A673 (cell line): ENCODE data around the gene LIN54. TPM values are rescaled to one million over a fixed set of nuclear protein-coding genes. Genes with fewer than 3 reads are reported as not detected.

Experiments used
- BruUV-seq: library from RNA; stranded (reverse); fragments of 400-500 nt; replicated peaks from 2 replicates; lab custom pipeline; 2021; lab: Mats Ljungman, UMichigan
- CTCF ChIA-PET: fragments of 300-600 bp; sonication (Branson Sonifier 250); formaldehyde crosslinking; loops from one replicate; lab custom pipeline; 2022; ENCODE audit warnings: antibody characterized with exemption; lab: Charles Lee
- POLR2A ChIA-PET: fragments of 300-600 bp; sonication (Branson Sonifier 250); formaldehyde crosslinking; loops from one replicate; lab custom pipeline; 2022; ENCODE audit warnings: antibody characterized with exemption; ENCODE audit not compliant: low non-redundant PET; lab: Charles Lee
- DNase-seq: peaks from one replicate; pipeline ENCODE4 v3.0.0-alpha.2; 2015; ENCODE audit warnings: low spot score
- H3K27ac ChIP-seq: fragments of 200-600 bp; sonication (generic); 2 replicates; pipeline ENCODE4 v1.5.1; 2016; ENCODE audit warnings: mixed run types, low read depth, mild to moderate bottlenecking, mixed read lengths, antibody characterized with exemption, low read length; ENCODE audit not compliant: poor library complexity, severe bottlenecking
- H3K27me3 ChIP-seq: fragments of 200-600 bp; sonication (generic); replicated peaks from 2 replicates; pipeline ENCODE4 v1.6.1; 2017; ENCODE audit warnings: mixed run types, low read depth, mild to moderate bottlenecking, mixed read lengths, antibody characterized with exemption, low read length; ENCODE audit not compliant: insufficient read depth, poor library complexity
- H3K36me3 ChIP-seq: fragments of 200-600 bp; sonication (generic); 2 replicates; pipeline ENCODE4 v1.6.1; 2016; ENCODE audit warnings: mixed run types, mild to moderate bottlenecking, mixed read lengths, antibody characterized with exemption, low read length; ENCODE audit not compliant: insufficient read depth, poor library complexity, severe bottlenecking
- H3K4me1 ChIP-seq: fragments of 200-600 bp; sonication (generic); 2 replicates; pipeline ENCODE4 v1.6.1; 2017; ENCODE audit warnings: mixed run types, mild to moderate bottlenecking, mixed read lengths, antibody characterized with exemption, low read length; ENCODE audit not compliant: insufficient read depth, poor library complexity, severe bottlenecking
- H3K4me3 ChIP-seq: fragments of 200-600 bp; sonication (generic); 2 replicates; pipeline ENCODE4 v1.5.1; 2016; ENCODE audit warnings: low read depth, mixed run types, mild to moderate bottlenecking, mixed read lengths, low read length; ENCODE audit not compliant: poor library complexity, severe bottlenecking
- H3K9me3 ChIP-seq: fragments of 200-600 bp; sonication (generic); 2 replicates; pipeline ENCODE4 v1.6.1; 2016; ENCODE audit warnings: mixed run types, low read depth, mild to moderate bottlenecking, mixed read lengths, antibody characterized with exemption, low read length; ENCODE audit not compliant: poor library complexity, severe bottlenecking
- CTCF ChIP-seq: fragments of 300-800, 200-600 bp; sonication (generic); conservative IDR thresholded peaks from 2 replicates; pipeline ENCODE4 v1.5.1; 2017; ENCODE audit warnings: low read depth, mild to moderate bottlenecking, antibody characterized with exemption, low read length, moderate library complexity, mixed read lengths
- EZH2 ChIP-seq: fragments of 200-600 bp; sonication (generic); IDR thresholded peaks from 2 replicates; pipeline ENCODE4 v1.6.1; 2017; ENCODE audit warnings: borderline replicate concordance, low read depth, mild to moderate bottlenecking, mixed read lengths, antibody characterized with exemption, low read length; ENCODE audit not compliant: poor library complexity, severe bottlenecking
- intact Hi-C: fragments of 100-400 bp; cut with micrococcal nuclease; formaldehyde crosslinking; loops from one replicate; pipeline ENCODE4 v1.10.0; 2022; ENCODE audit not compliant: unreplicated experiment
- total RNA-seq: library from RNA; stranded (reverse); gene quantifications from 2 replicates; pipeline ENCODE4 v1.2.3, GENCODE V29; 2021

LIN54 gene
- total RNA-seq, 1 experiment from 2014 or later: 16.0 TPM

- CTCF ChIA-PET: no interaction called here
- no peak for DNase-seq
- Histone ChIP-seq H3K4me3 (no peak overlapping the region), H3K27me3 (no peaks in the 10 kb centered on the region), H3K27ac (no peak overlapping the region), H3K9me3 (no peaks in the 10 kb centered on the region), H3K4me1 (no peaks in the 10 kb centered on the region), H3K36me3 (no peaks in the 10 kb centered on the region)
- no TSS peak for BruUV-seq
- POLR2A ChIA-PET: no interaction called here
- intact Hi-C loops: no loop called here
- TF ChIP-seq CTCF: no peak
- no peak for TF ChIP-seq EZH2
These were observed 124.3 kb downstream of the LIN54 start for GRCh38 chr4:82886147-82886942.

- ChIA-PET CTCF (no interaction called here), POLR2A (no interaction called here)
- intact Hi-C loops: no loop called here
- Histone ChIP-seq H3K27ac (no peak overlapping the region), H3K4me3 (no peak overlapping the region), H3K36me3 (no peaks in the 10 kb centered on the region), H3K4me1 (no peaks in the 10 kb centered on the region), H3K27me3 (no peaks in the 10 kb centered on the region), H3K9me3 (no peaks in the 10 kb centered on the region)
- TF ChIP-seq EZH2 (no peak), CTCF (no peak)
- no peak for DNase-seq
- BruUV-seq: no TSS peak
These were observed 125.2 kb downstream of the LIN54 start for GRCh38 chr4:82885410-82885809.

Other genes with a start within 250 kb of the LIN54 start
- 15.8 and 17.9 TPM in 2 replicates for gene SCD5, start 212.0 kb downstream of the LIN54 start, total RNA-seq
- 96.9 and 98.2 TPM in 2 replicates for gene SEC31A, start 119.7 kb downstream of the LIN54 start, total RNA-seq
- 3.8 and 4.2 TPM in 2 replicates for gene THAP9, start 110.1 kb downstream of the LIN54 start, total RNA-seq
- gene COPS4, start 24.4 kb upstream of the LIN54 start, total RNA-seq: 25.5 and 27.2 TPM in 2 replicates
- gene PLAC8, start 103.9 kb upstream of the LIN54 start, total RNA-seq: 0.41 TPM in 1 of 2 replicates, not detected in the other